ENCODE data around the gene AGBL4.

DNA sequence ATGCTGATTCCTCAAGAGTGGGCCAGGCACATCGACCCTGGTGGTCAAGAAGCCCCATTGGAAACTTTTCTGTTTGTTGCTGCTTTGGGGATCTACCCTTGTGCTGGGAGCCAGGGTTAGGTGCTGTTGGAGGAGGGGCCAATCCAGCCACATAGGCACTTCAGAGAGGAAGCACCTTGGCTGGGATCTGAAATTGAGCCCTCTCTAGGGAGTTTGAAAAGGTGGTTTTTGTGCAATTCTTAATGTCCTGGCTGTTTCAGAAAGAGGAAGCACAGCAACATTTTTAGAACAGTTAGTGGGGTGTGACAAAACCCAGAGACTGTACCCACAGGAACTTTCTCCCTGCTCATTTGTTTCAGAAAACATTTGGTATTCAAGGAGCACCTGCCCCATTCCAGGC, 1229.9 kb downstream of the AGBL4 start:
- TF ChIP-seq, protein P1, sequence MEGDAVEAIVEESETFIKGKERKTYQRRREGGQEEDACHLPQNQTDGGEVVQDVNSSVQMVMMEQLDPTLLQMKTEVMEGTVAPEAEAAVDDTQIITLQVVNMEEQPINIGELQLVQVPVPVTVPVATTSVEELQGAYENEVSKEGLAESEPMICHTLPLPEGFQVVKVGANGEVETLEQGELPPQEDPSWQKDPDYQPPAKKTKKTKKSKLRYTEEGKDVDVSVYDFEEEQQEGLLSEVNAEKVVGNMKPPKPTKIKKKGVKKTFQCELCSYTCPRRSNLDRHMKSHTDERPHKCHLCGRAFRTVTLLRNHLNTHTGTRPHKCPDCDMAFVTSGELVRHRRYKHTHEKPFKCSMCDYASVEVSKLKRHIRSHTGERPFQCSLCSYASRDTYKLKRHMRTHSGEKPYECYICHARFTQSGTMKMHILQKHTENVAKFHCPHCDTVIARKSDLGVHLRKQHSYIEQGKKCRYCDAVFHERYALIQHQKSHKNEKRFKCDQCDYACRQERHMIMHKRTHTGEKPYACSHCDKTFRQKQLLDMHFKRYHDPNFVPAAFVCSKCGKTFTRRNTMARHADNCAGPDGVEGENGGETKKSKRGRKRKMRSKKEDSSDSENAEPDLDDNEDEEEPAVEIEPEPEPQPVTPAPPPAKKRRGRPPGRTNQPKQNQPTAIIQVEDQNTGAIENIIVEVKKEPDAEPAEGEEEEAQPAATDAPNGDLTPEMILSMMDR (IDR thresholded peaks at IDR 0.05 in 4 of 5, conservative IDR thresholded peaks at IDR 0.05 in 1 of 5), result no peak
- TF ChIP-seq POLR2A (IDR thresholded peaks at IDR 0.05), result no peak
